GM21619 (cell line): ENCODE results near the gene INPP4A.
"Not testable (repeated sequence)": the region's sequence is repeated elsewhere in the genome, so short reads cannot be mapped to it uniquely, and the experiment has no call there.

Experiments used
- ATAC-seq: cut with Tn5 transposase; IDR thresholded peaks from one replicate; pipeline ENCODE4 v1.9.1; 2021; ENCODE audit not compliant: unreplicated experiment

Gene INPP4A

DNA sequence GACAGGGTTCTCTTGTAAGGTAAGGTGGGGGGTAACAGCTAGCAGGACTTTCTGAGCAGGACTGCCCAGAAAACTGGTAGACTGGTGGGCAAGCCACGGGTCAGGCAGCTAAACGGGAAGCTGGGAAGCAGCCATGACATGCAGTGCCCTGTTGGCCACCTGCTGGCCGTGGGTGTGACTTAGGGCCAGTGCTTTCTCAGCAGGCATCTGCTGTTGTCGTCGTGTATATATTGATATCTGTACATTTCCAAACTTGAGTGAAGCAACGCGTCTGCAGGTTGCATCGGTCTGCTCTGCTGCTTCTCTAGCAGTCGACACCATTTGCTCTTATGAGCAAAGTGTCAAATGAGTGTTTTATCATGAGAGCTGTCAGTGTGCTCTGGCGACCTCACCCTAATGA lies 132.7 kb downstream of the INPP4A start:
- ATAC-seq, result no peak

DNA sequence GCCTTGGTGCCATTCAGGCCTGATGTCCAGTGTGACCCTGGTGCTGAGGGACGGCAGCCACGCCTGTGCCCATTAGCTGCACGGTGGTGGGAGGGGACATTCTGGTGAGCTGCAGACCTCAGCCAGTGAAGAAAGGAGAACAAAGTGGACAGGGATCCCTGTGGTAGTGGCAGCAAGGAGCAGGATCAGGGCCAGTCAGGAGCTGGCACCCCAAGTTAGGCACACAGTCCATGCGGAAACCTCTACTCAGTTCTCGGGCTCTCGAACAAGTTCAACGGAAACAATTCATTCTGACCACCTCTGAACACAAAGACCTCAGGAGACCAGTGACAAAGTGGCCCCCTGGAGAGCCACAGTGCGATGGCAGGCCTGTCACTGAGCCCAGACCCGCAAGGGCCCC lies 133.6 kb downstream of the INPP4A start:
- ATAC-seq, result no peak

DNA sequence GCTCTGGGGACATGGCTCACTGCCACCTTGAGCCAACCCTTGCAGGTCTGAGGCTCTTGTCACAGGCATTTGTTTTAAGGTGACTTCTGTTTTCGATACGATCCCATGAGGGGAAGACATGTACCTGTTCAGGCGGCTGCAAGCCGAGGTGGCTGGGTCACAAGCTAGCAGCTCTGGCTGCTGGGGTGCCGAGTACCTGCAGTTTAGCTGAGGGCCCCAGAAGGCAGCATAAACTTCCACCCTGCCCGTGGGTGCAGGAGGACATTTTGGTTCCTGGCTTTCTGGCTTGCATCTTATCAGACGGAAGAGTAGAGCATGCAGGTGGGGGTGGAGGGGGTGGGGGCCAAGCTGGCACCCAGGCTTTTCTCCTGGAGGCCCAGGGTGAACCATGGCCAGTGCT lies 135.3 kb downstream of the INPP4A start:
- ATAC-seq, result no peak

DNA sequence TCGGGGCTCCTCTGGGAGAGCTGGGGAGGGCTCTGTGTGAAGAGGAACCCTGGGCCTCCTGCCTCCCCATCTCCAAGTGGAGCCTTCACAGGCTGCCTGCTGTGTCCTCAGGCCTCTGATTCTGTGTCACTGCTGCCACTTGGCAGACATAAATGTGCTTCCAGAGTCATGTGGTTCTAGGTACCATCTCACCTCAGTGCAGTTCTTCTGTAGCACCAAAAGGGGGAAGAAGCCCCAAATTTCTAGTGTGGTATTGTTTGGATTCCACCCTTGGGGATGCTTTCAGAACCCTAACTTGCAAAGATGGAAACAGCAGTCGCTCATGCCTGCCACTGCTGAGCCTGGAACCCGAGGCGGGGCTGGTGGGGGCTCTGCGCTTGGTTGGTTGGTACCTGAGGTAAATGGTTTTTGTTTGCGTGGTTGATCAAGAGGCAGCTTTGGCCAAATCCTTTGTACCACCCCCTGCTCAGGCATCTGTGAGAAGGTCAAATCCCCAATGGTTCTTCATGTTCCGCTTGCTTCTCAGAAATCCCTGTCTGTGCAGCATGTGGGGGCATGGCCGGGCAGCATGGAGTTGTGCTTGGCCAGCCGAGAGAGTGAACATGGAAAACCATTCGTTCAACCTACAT lies 136.1 kb downstream of the INPP4A start:
- no peak for ATAC-seq

DNA sequence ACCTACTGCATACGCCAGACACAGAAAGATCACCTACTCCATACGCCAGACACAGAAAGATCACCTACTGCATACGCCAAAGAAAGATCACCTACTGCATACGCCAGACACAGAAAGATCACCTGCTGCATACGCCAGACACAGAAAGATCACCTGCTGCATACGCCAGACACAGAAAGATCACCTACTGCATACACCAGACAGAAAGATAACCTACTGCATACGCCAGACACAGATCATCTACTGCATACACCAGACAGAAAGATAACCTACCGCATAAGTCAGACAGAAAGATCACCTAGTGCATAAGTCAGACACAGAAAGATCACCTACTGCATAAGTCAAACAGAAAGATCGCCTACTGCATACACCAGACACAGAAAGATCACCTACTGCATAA lies 137.9 kb downstream of the INPP4A start:
- ATAC-seq, result no peak

DNA sequence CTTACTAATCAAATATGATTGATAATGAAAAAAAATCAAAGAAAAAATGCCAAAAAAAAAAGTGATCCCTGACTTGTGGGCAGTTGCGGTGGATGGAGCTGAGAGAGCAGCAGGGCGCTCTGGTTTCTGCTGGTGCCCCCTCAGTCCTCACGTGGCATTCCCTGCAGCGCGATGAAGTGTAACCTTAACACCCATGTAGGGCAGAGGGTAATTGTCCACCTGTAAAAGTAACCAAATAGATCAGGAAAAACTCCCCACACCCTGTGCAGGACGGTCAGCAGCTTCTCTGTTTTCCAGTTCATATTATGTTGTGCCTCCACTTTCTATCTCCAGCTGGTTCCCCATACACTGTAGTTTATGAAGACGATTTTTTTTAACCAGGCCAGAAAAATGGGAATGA lies 138.6 kb downstream of the INPP4A start:
- ATAC-seq, result no peak

DNA sequence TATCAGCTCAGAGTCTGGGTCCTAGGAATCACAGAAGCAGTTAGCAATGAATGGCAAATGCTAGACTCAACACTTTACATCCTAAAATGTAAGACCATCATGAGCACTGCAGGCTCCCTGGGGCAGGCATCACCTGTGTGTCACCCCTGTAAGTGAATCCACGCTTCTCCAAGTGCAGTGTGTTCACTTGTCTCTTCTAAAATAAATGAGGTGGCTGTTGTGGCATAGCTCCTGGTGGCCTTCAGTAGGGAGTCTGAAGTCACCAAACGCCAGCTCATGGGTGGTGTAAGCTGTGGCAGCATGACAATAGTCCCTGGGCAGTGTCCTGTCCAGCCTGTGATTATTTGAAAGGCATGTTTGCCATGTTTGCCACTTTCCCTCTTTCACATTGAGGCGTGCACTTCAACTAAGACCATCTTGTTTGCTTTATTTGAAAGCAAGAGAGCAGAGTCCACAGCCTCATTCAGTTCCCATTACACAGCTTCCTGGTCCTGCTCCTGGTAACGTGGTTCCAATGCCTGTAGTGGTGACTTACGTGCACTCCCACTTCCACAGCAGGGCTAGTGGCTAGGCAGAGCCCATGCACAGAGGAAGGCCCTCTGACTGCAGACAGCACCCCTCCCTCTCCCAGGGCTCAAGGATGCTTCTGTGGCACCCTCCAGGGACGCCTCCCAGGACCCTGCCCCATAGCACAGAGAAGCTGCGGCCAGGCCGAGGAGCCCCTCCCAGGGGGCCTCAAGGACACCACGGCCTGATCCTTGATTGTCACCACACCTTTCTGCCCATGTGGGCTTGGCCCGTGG lies 139.4 kb downstream of the INPP4A start:
- no peak for ATAC-seq

DNA sequence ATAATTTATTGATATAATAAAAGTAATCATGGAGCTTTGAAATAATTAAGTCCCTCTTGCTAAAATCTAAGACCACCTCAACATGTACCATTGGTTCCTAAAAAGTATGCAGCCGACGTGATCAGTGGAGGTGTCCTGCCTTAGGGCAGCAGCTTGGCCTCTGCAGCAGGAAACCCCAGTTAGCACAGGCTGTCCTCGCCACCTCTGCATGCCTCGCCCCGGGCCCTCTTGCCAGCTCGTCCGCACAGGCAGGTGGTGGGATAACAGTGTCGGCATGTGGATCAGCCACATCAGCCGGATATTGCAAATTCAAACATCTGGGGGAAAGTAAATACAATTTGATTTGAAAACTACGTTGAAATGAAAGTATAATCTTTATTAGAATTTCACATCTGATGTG lies 140.7 kb downstream of the INPP4A start:
- ATAC-seq, result no peak

DNA sequence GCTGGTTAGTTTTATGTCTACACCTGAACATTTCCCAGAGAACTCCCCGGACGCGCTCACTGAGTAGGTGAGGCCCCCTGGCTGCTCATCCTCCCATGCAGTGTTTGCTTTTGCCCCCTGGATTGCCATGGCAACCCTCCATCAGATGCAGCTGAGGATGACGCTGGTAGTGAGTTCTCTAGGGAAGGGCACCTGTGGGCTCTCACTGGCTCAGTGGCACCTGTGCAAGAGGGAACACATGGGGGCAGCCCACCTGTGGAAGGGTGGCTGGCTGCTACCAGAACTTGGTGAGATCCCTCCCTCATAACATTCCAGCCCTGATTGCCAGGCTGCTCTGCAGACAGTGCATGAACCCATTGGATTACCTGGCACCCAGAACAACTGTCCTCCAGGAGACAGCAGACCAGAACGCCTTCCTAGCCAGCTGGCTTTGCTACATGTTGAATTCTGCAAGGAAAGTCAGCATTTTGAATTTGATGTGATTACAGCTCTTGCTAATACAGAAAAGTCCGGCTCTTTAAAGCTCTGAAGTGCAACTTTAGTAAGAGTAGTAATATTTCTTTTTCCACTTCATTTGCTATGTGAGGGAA lies 142.0 kb downstream of the INPP4A start:
- no peak for ATAC-seq

DNA sequence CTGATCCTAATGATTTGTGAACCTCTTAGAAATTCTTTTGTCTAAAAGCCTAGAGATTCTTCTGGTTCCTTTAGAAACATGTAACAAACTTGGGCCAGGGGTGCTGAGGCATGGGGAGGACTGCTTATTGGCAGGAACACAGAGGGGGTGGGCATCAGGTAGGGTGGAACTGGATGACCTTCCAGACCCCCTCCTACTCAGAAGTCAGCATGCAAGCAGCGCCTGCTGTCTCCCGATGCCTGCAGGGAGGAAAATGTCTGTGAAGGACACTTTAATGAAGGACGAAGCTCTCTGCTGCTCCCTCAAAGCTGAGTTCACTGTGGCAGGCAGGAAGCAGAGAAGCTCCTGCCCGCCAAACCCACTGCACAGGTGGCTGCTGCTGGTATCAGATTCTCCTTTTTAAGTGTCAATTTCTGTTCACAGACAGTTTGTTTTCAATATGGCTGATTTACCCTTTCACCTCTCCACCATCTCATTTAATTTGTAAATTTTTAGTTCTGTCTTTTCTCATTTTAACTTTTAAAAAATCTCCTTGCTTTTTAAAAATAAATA lies 144.3 kb downstream of the INPP4A start:
- no peak for ATAC-seq

DNA sequence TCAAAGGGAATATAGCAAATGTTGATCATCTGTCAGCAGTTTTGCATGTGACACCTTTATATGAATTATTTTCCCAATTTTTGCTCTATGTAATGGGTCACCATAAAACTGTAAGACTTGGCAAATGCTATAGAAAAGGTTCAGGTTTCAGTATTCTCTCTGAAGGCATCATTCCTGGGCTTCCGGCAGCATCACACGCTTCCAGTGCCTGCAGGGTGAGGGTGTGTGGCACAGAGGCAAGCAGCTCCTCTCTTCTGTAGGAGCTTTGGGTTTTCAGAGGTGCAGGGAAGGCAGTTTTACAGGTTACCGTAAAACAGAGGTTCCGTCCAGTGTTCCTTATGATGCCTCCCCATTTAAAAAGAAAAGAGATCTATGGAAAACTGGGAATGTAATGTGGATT lies 144.8 kb downstream of the INPP4A start:
- no peak for ATAC-seq

DNA sequence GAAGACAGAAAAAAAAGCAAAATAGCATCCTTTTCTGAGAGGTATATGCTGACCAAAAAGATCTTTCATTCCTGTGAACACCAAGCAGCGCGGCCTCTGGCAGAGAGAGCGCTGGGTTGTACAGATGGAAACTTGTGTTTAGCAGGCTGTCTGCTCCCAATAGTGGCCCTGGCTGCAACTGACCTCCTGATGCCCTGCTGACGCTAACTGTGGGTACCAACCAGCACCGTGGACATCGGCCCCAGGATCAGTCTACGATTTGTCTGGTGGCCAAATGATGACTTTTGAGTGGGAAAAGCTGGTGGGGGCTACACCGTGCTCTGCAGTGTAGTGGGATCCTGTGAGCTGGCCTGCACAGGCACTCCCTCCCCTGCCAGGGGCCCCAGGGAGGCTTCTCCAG lies 147.9 kb downstream of the INPP4A start:
- no peak for ATAC-seq

DNA sequence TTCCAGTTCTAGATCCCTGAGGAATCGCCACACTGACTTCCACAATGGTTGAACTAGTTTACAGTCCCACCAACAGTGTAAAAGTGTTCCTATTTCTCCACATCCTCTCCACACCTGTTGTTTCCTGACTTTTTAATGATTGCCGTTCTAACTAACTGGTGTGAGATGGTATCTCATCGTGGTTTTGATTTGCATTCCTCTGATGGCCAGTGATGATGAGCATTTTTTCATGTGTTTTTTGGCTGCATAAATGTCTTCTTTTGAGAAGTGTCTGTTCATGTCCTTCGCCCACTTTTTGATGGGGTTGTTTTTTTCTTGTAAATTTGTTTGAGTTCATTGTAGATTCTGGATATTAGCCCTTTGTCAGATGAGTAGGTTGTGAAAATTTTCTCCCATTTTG lies 150.0 kb downstream of the INPP4A start:
- ATAC-seq, result not testable (repeated sequence)

DNA sequence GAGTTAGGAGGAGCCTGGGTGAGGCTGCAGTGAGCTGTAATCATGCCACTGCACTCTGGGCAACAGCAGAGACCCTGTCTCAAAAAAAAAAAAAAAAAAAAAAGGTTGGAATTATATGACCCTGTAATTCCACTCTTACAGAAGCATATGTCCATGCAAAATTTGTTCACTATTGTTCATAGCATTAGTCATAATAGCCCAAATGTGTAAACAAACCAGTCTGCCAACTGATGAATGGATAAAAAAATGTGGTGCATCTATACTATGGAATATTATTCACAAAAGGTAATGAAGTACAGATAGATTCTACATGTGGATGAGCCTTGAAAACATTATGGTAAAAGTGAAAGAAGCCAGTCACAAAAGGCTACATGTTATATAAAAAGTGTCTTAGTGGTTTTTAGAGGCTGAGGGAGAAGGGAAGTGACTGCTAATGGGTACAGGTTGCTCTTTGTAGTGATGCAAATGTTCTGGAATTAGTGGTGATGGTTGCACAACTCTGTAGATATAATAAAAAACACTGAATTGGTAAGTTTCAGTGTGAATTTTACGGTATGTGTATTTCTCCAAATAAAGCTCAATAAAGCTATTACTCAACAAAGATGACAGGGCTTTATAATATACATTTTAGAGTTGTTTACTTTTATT lies 154.2 kb downstream of the INPP4A start:
- no peak for ATAC-seq

DNA sequence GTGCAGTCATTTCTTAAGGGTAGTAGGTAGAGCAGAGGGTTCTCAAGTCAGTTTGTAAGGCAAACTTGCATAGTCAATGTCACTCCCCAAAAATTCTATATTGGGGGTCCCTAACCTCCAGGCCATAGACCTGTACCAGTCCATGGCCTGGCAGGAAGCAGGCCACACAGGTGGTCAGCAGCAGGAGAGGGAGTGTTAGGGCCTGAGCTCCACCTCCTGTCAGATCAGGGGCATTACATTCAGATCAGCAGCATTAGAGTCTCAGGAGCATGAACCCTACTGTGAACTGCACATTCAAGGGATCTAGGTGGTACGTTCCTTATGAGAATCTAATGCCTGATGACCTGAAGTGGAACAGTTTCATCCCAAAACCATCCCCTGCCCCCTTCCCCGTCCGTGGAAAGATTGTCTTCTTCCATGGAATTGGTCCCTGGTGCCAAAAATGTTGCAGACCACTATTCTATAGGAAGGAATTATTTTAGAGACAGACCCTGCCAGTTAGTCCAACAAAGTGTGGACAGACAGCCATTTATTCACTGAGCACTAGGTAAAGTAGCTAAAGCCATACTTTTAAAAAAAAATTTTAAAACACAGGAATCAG lies 157.0 kb downstream of the INPP4A start:
- ATAC-seq, result peak; percentile 70

DNA sequence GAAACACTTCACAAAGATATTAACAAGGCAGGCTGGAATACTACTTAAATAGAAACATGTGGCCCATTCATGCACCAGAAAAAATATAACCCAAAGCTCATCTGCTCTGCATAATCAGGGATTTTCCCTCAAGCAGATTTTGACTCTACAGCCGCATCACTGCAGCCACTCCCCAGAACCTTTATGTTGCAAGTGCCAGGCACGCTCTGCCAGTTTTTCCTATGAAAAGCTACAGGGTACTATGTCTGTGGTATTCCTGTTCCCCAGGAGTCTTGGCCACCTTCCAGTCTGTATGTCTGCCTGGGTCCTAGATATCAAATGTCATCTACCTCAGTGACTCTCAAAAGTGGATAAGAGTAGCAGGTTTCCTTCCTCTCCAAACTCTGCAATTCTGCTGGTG lies 159.9 kb downstream of the INPP4A start:
- no peak for ATAC-seq

DNA sequence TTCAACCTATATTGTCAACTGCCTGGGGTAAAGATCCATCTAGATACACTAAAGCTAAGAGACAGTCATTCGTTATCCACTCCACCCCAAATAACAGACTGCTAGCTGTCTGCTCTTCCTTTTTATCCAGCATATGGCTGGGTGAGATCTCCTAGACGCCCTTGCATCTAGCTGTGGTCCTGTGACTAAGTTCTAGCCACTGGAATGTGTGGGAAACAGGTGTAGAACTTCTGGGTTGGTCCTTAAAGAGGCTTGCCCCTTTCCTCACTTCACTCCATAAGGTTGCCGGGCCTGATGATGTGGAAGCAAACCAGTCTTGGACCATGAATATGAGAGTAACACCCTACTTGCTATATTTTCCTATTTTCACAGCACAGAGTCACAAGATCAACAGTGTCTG lies 160.4 kb downstream of the INPP4A start:
- no peak for ATAC-seq

DNA sequence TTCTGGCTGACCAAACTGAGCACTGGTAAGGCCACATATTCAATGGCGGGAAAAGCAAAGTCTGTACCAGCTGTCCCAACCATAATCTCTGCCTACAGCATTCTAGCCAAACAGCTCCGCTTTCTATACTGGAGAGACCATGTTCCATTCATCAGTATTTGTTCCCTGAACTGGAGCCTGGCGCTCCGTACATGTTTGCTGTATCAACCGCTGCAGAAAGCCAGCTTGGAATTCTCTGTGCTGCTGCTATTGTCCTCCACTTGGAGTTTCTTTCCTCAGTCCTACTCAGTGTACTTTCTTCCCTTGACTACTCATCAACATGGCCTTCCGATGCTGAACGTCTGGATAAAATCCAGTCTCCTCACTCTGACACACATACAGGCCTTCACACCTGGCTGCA lies 161.8 kb downstream of the INPP4A start:
- ATAC-seq, result no peak

DNA sequence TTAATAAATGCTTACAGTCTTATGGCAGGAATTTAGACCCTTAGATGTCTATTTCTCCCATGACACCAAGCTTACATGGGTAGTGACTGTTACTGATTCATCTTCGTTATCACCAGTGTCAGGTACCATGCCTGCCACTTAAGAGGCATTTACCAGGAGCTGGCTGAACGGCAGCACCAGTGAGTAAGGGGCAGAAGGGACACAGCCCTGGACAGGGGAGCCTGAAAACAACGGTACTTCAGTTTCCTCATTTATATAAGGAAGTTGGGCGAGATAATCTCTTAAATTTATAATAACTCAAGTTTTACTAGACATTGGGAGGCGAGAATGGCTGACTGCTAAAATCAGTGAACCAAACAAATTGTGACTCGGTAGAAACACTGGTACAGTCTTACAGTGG lies 162.4 kb downstream of the INPP4A start:
- ATAC-seq, result no peak

DNA sequence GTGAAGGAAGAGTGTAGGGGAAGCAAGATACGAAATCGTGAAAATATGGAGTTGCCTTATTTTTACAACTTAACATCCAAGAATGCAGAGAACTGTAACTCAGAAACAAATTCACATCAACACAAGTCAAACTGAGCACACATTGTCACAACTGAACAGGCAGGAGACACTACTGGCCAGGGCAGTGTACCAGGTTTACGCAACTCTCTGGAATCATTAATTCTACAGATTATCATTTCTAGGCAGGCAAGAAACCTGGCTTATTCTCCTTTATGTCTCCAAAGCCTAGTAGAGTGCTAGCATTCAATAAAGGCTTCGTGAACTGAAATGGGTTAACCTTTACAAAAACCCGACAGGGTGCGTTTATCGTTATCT lies 163.1 kb downstream of the INPP4A start:
- no peak for ATAC-seq
